Measurements from ENCODE around the gene ATG5. TPM values are rescaled to one million over a fixed set of nuclear protein-coding genes. Genes with fewer than 3 reads are reported as not detected.

Gene ATG5
- total RNA-seq, 4 donors from 2014 or later = 26.1 to 43.3 (median 30.6) TPM

DNA sequence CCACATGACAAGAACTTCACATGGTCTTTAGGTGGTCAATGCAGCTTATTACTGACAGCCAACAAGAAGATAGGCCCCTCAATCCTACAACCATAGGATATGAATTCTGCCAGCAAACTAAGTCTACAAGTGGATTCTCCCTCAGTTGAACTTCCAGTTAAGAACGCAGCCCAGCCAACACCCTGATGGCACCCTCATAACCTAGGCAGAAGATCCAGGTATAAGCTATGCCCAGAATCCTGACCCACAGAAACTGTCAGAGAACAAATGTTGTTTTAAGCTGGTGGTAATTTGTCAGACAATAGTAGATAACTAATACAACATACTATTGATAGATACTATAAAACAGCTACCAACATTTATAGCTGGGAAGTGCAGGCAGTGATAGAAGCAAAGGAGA, 38.8 kb downstream of the ATG5 start:
- Histone ChIP-seq H3K36me3 (peaks cover 0 to 10% of the 10 kb centered on the region in 2 donors), H3K27ac (no peak overlapping the region), H3K4me3 (no peak overlapping the region), H3K27me3 (no peaks in the 10 kb centered on the region), H3K9me3 (no peaks in the 10 kb centered on the region), H3K4me1 (peaks cover 0 to 8% (median 0%) of the 10 kb centered on the region in 3 donors)
- no peak for ATAC-seq
- TF ChIP-seq POLR2A (IDR thresholded peaks at IDR 0.05) (no peak), POLR2AphosphoS5 (IDR thresholded peaks at IDR 0.05) (no peak), EP300 (IDR thresholded peaks at IDR 0.05) (no peak)
- TF ChIP-seq, protein P1, sequence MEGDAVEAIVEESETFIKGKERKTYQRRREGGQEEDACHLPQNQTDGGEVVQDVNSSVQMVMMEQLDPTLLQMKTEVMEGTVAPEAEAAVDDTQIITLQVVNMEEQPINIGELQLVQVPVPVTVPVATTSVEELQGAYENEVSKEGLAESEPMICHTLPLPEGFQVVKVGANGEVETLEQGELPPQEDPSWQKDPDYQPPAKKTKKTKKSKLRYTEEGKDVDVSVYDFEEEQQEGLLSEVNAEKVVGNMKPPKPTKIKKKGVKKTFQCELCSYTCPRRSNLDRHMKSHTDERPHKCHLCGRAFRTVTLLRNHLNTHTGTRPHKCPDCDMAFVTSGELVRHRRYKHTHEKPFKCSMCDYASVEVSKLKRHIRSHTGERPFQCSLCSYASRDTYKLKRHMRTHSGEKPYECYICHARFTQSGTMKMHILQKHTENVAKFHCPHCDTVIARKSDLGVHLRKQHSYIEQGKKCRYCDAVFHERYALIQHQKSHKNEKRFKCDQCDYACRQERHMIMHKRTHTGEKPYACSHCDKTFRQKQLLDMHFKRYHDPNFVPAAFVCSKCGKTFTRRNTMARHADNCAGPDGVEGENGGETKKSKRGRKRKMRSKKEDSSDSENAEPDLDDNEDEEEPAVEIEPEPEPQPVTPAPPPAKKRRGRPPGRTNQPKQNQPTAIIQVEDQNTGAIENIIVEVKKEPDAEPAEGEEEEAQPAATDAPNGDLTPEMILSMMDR (IDR thresholded peaks at IDR 0.05) = no peak
- 100% methylated on average over 1 of the region's 1 CpG; no CpG with 5 or more reads in 1 of the 2 donors for WGBS, 2 donors (ENCODE audit: low coverage in 1 of 2)

DNA sequence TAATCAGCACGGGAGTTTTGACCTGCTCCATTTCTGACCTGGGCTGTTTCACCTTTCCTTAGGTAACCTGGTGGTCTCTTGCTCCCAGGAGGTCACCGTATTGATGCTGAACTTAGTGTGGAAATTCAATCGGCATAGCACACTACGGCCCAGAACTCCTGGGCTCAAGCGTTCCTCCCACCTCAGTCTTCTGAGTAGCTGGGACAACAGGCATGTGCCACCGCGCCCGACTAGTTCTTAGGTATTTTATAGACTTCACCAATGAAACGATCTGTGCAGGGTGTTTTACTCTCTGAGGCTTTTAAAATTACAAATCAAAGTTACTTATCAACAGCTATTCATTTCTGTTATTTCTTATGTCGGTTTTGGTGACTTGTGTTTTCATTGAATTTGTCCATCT, 42.1 kb downstream of the ATG5 start:
- no peak overlapping the region for H3K4me3 ChIP-seq
- peaks cover 0 to 18% (median 0%) of the 10 kb centered on the region in 3 donors for H3K4me1 ChIP-seq
- H3K27ac ChIP-seq = no peak overlapping the region
- no peaks in the 10 kb centered on the region for H3K27me3 ChIP-seq
- H3K9me3 ChIP-seq = no peaks in the 10 kb centered on the region
- TF ChIP-seq POLR2AphosphoS5 (IDR thresholded peaks at IDR 0.05) = no peak
- TF ChIP-seq, protein P1 (IDR thresholded peaks at IDR 0.05) = no peak
- TF ChIP-seq POLR2A (IDR thresholded peaks at IDR 0.05) = no peak
- TF ChIP-seq EP300 (IDR thresholded peaks at IDR 0.05) = no peak
- peaks cover 0 to 13% of the 10 kb centered on the region in 2 donors for H3K36me3 ChIP-seq
- no peak for ATAC-seq
- 90% methylated on average over 1 to 10 of the region's 10 CpGs for WGBS, 2 donors (ENCODE audit: low coverage in 1 of 2)

DNA sequence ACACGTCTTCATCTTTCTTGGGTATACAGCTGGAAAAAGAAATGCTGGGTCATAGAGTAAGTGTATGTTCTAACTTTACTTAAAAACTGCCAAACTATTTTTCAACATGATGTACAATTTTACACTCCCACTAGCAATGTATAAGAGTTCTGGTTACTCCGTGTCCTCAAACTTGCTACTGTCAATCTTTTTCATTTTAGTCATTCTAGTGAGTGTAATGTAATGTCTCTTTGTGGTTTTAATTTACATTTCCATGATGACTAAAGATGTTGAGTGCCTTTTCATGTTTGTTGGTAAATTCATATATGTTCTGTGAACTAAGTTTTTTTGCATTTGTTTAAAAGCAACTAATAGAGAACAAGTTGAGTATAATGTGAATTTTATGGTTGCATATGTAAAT, 43.9 kb downstream of the ATG5 start:
- H3K27me3 ChIP-seq = no peaks in the 10 kb centered on the region
- WGBS, 2 donors (ENCODE audit: low coverage in 1 of 2) = 53 to 70% methylated on average over 2 of the region's 2 CpGs
- ATAC-seq = no peak

DNA sequence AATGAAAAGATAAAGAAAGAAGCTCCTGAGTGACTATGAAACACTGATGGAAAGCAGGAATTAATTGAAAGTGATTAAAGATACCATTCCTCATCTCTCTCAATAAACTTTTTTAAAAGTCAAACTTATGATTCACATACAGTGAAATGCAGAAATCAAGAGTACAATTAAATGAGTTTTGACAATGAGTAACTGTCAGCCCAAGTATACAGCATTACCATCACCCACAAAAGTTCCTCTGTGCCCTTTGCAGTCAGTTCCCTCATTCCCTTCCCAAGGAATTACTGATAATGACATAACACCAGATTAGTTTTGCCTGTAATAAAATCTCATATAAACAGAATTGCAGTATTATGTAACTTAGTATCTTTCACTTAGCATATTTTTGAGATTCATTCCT, 44.5 kb downstream of the ATG5 start:
- Histone ChIP-seq H3K27me3 (no peaks in the 10 kb centered on the region), H3K27ac (no peak overlapping the region), H3K4me3 (no peak overlapping the region), H3K4me1 (peaks cover 0 to 11% (median 0%) of the 10 kb centered on the region in 3 donors), H3K36me3 (peaks cover 0 to 27% of the 10 kb centered on the region in 2 donors), H3K9me3 (no peaks in the 10 kb centered on the region)
- ATAC-seq = no peak
- TF ChIP-seq POLR2AphosphoS5 (IDR thresholded peaks at IDR 0.05) (no peak), POLR2A (IDR thresholded peaks at IDR 0.05) (no peak)

More for the DNA sequence above, 43.9 kb downstream of the ATG5 start:
- TF ChIP-seq EP300 (IDR thresholded peaks at IDR 0.05) (no peak), POLR2AphosphoS5 (IDR thresholded peaks at IDR 0.05) (no peak), POLR2A (IDR thresholded peaks at IDR 0.05) (no peak)
- TF ChIP-seq, protein P1 (IDR thresholded peaks at IDR 0.05) = no peak
- Histone ChIP-seq H3K9me3 (no peaks in the 10 kb centered on the region), H3K4me3 (no peak overlapping the region), H3K36me3 (peaks cover 0 to 27% of the 10 kb centered on the region in 2 donors), H3K27ac (no peak overlapping the region), H3K4me1 (peaks cover 0 to 11% (median 0%) of the 10 kb centered on the region in 3 donors)

DNA sequence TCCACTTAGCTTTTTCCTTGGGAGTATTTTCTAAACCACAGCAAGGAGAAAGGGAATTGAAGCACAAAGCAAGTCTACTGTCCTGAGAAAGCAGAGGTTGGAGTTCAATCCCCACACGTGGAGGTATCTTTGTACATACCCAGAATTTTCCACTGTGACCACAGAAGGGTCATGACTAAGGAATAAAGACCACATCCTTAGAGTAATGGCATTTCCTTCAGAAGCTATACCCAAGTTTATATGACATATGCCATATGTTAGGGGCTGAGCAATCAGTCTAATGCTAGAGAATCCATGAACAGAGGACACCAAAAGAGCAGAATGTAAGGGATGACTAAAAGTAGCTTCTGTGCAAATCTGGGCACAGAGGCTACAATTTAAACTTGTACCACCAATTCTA, 46.4 kb downstream of the ATG5 start:
- TF ChIP-seq POLR2A (IDR thresholded peaks at IDR 0.05) (no peak), POLR2AphosphoS5 (IDR thresholded peaks at IDR 0.05) (no peak), EP300 (IDR thresholded peaks at IDR 0.05) (no peak)
- TF ChIP-seq, protein P1 (IDR thresholded peaks at IDR 0.05) = no peak

More for the DNA sequence above, 46.4 kb downstream of the ATG5 start:
- no peak overlapping the region for H3K27ac ChIP-seq
- H3K27me3 ChIP-seq = no peaks in the 10 kb centered on the region
- WGBS, 2 donors (ENCODE audit: low coverage in 1 of 2) = 56 to 86% methylated on average over 1 of the region's 1 CpG
- H3K4me1 ChIP-seq = peaks cover 0 to 26% (median 0%) of the 10 kb centered on the region in 3 donors
- no peak overlapping the region for H3K4me3 ChIP-seq
- ATAC-seq = no peak
- H3K9me3 ChIP-seq = no peaks in the 10 kb centered on the region
- peaks cover 0 to 27% of the 10 kb centered on the region in 2 donors for H3K36me3 ChIP-seq
